ENCODE results near the gene KCTD11. TPM values are rescaled to one million over a fixed set of nuclear protein-coding genes. Genes with fewer than 3 reads are reported as not detected.

Gene KCTD11
- total and polyA plus RNA-seq, 2 of the 13 experiments (the other 11 are each of a cell fraction or from before 2014, with no cell fraction given): 1.6 to 2.6 TPM

DNA sequence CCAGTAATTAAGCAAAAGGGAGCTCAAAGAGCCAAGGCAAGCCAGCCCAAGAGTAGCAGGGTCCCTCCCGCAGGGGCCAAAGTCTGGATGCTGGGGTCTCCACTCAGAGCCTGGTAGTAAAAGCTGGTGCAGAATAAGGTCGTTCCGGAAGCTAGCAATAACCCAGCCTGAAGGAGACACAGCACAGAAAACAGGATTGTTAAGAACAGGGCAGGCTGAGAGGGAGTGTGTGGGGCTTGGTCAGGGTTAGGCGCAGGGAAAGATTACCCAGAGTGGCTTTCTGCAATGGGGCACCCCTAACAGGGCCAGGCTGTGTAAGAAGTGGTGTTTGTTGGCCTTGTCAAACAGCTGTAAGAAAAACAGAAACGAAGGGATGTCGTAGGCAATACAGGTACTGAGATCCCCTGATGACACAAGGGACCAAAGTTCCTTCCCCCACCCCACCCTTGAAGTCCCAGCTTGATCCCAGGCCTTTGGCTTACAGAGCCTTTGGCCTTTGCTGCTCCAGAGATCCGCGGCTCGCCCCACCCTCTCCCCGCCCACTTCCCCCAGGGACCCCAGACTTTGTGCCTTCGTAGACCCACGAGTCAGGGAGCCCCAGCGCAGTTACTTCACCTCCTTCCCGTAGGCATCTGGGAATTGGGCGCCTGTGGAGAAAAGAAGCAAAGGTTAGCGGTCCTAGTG, 51.2 kb downstream of the KCTD11 start (continued):
- TF ChIP-seq, protein P1, sequence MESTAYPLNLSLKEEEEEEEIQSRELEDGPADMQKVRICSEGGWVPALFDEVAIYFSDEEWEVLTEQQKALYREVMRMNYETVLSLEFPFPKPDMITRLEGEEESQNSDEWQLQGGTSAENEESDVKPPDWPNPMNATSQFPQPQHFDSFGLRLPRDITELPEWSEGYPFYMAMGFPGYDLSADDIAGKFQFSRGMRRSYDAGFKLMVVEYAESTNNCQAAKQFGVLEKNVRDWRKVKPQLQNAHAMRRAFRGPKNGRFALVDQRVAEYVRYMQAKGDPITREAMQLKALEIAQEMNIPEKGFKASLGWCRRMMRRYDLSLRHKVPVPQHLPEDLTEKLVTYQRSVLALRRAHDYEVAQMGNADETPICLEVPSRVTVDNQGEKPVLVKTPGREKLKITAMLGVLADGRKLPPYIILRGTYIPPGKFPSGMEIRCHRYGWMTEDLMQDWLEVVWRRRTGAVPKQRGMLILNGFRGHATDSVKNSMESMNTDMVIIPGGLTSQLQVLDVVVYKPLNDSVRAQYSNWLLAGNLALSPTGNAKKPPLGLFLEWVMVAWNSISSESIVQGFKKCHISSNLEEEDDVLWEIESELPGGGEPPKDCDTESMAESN (CRISPR knock-in tag; conservative IDR thresholded peaks at IDR 0.05): peak; percentile 44; the same call in 1 of the 2 replicates
- TF ChIP-seq, protein P2, sequence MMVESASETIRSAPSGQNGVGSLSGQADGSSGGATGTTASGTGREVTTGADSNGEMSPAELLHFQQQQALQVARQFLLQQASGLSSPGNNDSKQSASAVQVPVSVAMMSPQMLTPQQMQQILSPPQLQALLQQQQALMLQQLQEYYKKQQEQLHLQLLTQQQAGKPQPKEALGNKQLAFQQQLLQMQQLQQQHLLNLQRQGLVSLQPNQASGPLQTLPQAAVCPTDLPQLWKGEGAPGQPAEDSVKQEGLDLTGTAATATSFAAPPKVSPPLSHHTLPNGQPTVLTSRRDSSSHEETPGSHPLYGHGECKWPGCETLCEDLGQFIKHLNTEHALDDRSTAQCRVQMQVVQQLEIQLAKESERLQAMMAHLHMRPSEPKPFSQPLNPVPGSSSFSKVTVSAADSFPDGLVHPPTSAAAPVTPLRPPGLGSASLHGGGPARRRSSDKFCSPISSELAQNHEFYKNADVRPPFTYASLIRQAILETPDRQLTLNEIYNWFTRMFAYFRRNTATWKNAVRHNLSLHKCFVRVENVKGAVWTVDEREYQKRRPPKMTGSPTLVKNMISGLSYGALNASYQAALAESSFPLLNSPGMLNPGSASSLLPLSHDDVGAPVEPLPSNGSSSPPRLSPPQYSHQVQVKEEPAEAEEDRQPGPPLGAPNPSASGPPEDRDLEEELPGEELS (CRISPR knock-in tag; IDR thresholded peaks at IDR 0.05): peak; percentile 32; the same call in 1 of the 2 replicates
- TF ChIP-seq HES4 (CRISPR knock-in tag; IDR thresholded peaks at IDR 0.05; ENCODE audit: borderline replicate concordance): no peak
- TF ChIP-seq BORCS8-MEF2B (CRISPR knock-in tag; IDR thresholded peaks at IDR 0.05): no peak
- TF ChIP-seq PITX1 (CRISPR knock-in tag; IDR thresholded peaks at IDR 0.05): peak; percentile 74
- TF ChIP-seq SSRP1 (CRISPR knock-in tag; IDR thresholded peaks at IDR 0.05): peak; percentile 74; the same call in 1 of the 2 replicates
- no peak; the same call in 1 of the 2 replicates for TF ChIP-seq POLR2AphosphoS5 (IDR thresholded peaks at IDR 0.05; ENCODE audit: low read depth, low read length)
- peak; percentile 31; the same call in 1 of the 2 replicates for TF ChIP-seq RARA (CRISPR knock-in tag; IDR thresholded peaks at IDR 0.05)
- TF ChIP-seq ZNF567 (CRISPR knock-in tag; IDR thresholded peaks at IDR 0.05; ENCODE audit: borderline replicate concordance): no peak
- TF ChIP-seq, protein P3, sequence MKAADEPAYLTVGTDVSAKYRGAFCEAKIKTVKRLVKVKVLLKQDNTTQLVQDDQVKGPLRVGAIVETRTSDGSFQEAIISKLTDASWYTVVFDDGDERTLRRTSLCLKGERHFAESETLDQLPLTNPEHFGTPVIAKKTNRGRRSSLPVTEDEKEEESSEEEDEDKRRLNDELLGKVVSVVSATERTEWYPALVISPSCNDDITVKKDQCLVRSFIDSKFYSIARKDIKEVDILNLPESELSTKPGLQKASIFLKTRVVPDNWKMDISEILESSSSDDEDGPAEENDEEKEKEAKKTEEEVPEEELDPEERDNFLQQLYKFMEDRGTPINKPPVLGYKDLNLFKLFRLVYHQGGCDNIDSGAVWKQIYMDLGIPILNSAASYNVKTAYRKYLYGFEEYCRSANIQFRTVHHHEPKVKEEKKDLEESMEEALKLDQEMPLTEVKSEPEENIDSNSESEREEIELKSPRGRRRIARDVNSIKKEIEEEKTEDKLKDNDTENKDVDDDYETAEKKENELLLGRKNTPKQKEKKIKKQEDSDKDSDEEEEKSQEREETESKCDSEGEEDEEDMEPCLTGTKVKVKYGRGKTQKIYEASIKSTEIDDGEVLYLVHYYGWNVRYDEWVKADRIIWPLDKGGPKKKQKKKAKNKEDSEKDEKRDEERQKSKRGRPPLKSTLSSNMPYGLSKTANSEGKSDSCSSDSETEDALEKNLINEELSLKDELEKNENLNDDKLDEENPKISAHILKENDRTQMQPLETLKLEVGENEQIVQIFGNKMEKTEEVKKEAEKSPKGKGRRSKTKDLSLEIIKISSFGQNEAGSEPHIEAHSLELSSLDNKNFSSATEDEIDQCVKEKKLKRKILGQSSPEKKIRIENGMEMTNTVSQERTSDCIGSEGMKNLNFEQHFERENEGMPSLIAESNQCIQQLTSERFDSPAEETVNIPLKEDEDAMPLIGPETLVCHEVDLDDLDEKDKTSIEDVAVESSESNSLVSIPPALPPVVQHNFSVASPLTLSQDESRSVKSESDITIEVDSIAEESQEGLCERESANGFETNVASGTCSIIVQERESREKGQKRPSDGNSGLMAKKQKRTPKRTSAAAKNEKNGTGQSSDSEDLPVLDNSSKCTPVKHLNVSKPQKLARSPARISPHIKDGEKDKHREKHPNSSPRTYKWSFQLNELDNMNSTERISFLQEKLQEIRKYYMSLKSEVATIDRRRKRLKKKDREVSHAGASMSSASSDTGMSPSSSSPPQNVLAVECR (CRISPR knock-in tag; IDR thresholded peaks at IDR 0.05; ENCODE audit: borderline replicate concordance): peak; percentile 73; the same call in 1 of the 2 replicates
- peak; percentile 51; the same call in 1 of the 2 replicates for TF ChIP-seq ZNF629 (CRISPR knock-in tag; conservative IDR thresholded peaks at IDR 0.05)
- 0 out of 2 replicates have a peak, but pooled peaks have one; percentile 37 for TF ChIP-seq MEF2D (CRISPR knock-in tag; IDR thresholded peaks at IDR 0.05)
- TF ChIP-seq, protein P4, sequence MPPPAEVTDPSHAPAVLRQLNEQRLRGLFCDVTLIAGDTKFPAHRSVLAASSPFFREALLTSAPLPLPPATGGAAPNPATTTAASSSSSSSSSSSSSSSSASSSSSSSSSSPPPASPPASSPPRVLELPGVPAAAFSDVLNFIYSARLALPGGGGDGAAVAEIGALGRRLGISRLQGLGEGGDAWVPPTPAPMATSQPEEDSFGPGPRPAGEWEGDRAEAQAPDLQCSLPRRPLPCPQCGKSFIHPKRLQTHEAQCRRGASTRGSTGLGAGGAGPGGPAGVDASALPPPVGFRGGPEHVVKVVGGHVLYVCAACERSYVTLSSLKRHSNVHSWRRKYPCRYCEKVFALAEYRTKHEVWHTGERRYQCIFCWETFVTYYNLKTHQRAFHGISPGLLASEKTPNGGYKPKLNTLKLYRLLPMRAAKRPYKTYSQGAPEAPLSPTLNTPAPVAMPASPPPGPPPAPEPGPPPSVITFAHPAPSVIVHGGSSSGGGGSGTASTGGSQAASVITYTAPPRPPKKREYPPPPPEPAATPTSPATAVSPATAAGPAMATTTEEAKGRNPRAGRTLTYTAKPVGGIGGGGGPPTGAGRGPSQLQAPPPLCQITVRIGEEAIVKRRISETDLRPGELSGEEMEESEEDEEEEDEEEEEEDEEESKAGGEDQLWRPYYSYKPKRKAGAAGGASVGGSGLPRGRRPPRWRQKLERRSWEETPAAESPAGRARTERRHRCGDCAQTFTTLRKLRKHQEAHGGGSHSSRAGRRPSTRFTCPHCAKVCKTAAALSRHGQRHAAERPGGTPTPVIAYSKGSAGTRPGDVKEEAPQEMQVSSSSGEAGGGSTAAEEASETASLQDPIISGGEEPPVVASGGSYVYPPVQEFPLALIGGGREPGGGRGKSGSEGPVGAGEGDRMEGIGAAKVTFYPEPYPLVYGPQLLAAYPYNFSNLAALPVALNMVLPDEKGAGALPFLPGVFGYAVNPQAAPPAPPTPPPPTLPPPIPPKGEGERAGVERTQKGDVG (CRISPR knock-in tag; IDR thresholded peaks at IDR 0.05; ENCODE audit: borderline replicate concordance): 0 out of 2 replicates have a peak, but pooled peaks have one; percentile 37
- no peak for TF ChIP-seq CREB1 (IDR thresholded peaks at IDR 0.05)
- TF ChIP-seq CREB1 (CRISPR knock-in tag; IDR thresholded peaks at IDR 0.05): peak; percentile 44; the same call in 1 of the 2 replicates
- no peak for TF ChIP-seq FOXP1 (IDR thresholded peaks at IDR 0.05)
- peak; percentile 38; the same call in 1 of the 2 replicates for TF ChIP-seq FOXP1 (CRISPR knock-in tag; IDR thresholded peaks at IDR 0.05)
- peak; percentile 28 for TF ChIP-seq RBM22 (optimal IDR thresholded peaks at IDR 0.05; ENCODE audit: low read length)
- peak; percentile 53 for TF ChIP-seq TEAD3 (CRISPR knock-in tag; optimal IDR thresholded peaks at IDR 0.05; ENCODE audit: borderline replicate concordance)
